Stimulated activated naive CD4-positive, alpha-beta T cell treated with Interleukin-2 at 50 U/mL for 16 hours (primary cell): ENCODE measurements around the gene GRID2.
"Not testable (repeated sequence)": the region's sequence is repeated elsewhere in the genome, so short reads cannot be mapped to it uniquely, and the experiment has no call there.

ENCODE experiments used
- DNase-seq: peaks from one replicate; lab custom pipeline; 2025; lab: John Stamatoyannopoulos, UW

The GRID2 gene

GRCh38 chr4:93676937-93677336 lies 1373.2 kb downstream of the GRID2 start:
- DNase-seq: not testable (repeated sequence)

- DNase-seq: no peak
Measured at GRCh38 chr4:93684571-93684970, 1380.8 kb downstream of the GRID2 start.

GRCh38 chr4:93687304-93687703 lies 1383.5 kb downstream of the GRID2 start:
- no peak for DNase-seq

- DNase-seq: no peak
Measured at GRCh38 chr4:93688978-93689377, 1385.2 kb downstream of the GRID2 start.

GRCh38 chr4:93693141-93693540 lies 1389.4 kb downstream of the GRID2 start:
- DNase-seq: no peak

GRCh38 chr4:93698686-93699085 lies 1394.9 kb downstream of the GRID2 start:
- no peak for DNase-seq

- no peak for DNase-seq
Measured at GRCh38 chr4:93700571-93700970, 1396.8 kb downstream of the GRID2 start.

- no peak for DNase-seq
Measured at GRCh38 chr4:93710101-93710846, 1406.5 kb downstream of the GRID2 start.

- no peak for DNase-seq
Measured at GRCh38 chr4:93710847-93711430, 1407.2 kb downstream of the GRID2 start.

- no peak for DNase-seq
Measured at GRCh38 chr4:93718233-93718632, 1414.5 kb downstream of the GRID2 start.

GRCh38 chr4:93719552-93719951 lies 1415.8 kb downstream of the GRID2 start:
- DNase-seq: no peak

- DNase-seq: no peak
Measured at GRCh38 chr4:93722446-93722845, 1418.7 kb downstream of the GRID2 start.

- DNase-seq: no peak
Measured at GRCh38 chr4:93730251-93730650, 1426.5 kb downstream of the GRID2 start.

- no peak for DNase-seq
Measured at GRCh38 chr4:93730760-93731159, 1427.0 kb downstream of the GRID2 start.

GRCh38 chr4:93731456-93731855 lies 1427.7 kb downstream of the GRID2 start:
- DNase-seq: no peak

- no peak for DNase-seq
Measured at GRCh38 chr4:93732509-93732908, 1428.7 kb downstream of the GRID2 start.

- DNase-seq: no peak
Measured at GRCh38 chr4:93740890-93741289, 1437.1 kb downstream of the GRID2 start.

- no peak for DNase-seq
Measured at GRCh38 chr4:93743022-93743421, 1439.3 kb downstream of the GRID2 start.

GRCh38 chr4:93743635-93744034 lies 1439.9 kb downstream of the GRID2 start:
- no peak for DNase-seq

GRCh38 chr4:93744961-93745360 lies 1441.2 kb downstream of the GRID2 start:
- no peak for DNase-seq

GRCh38 chr4:93746031-93746430 lies 1442.3 kb downstream of the GRID2 start:
- no peak for DNase-seq

- DNase-seq: no peak
Measured at GRCh38 chr4:93747220-93747619, 1443.5 kb downstream of the GRID2 start.

GRCh38 chr4:93748373-93749291 lies 1444.9 kb downstream of the GRID2 start:
- no peak for DNase-seq
